DMS53 (cell line): Measurements from ENCODE around the gene UNC50.
A peak's percentile ranks its signal among the peaks of the same experiment; 100 is the strongest.
"Not testable (repeated sequence)": the region's sequence is repeated elsewhere in the genome, so short reads cannot be mapped to it uniquely, and the experiment has no call there.

ENCODE experiments used
- DNase-seq: peaks from one replicate; lab custom pipeline; 2025; lab: John Stamatoyannopoulos, UW

Gene UNC50

GRCh38 chr2:98608962-98609604 is 694 bp downstream of the UNC50 start:
- DNase-seq, result peak; percentile 77

DNA sequence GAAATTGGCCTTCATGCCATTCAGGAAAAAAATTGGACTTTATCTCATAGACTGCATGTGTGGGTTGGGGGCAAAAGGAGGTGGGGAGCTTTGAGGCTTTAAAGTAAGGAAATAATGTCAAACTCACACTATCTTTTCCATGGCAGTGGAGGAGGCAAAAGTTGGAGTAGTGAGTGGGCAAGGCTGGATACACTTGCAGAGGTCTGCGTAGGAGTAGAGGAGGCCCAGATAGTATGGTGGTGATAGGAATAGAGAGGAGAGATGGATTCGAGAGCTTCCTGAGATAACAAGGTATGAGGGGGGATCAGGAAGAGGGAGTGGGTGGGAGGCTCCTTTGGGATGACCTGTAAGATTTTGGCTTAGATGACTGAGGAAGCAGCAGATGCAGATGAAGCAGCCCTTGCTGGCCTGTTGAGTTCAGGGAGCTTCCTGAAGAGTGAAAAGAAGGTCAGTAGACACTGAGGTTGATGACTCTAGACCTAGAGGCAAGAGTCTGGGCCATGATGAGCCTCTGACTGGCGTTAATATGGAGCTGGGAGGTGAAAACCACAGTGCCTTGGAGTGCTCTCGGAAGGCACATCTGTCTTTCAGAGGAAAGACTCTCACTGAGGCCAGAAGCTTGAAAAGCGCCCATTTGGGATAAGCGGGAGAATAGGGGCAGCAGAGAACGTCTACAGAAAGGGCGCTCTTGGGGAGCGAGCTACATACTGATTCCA is 5.8 kb downstream of the UNC50 start:
- no peak for DNase-seq

DNA sequence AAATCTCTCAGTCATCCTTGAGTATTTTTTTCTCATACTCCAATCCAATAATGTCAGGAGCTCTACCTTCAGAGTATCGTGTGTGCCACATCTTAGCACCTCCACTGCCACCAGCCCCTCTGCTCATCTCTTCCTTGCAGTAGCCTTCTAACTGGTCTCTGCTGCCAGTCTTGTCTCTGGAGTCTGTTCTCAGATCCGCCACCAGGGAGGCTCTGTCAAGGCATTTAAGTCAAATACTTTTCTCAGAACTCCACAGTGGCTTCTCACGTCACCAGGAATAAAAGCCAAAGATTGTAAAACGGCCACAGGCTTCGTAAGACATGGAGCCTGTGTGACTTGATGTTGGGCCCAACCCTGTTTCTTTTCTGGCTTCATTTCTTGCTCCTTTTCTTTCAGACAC is 7.1 kb downstream of the UNC50 start:
- peak; percentile 56 for DNase-seq

GRCh38 chr2:98617149-98617548 is 8.8 kb downstream of the UNC50 start:
- DNase-seq, result no peak

DNA sequence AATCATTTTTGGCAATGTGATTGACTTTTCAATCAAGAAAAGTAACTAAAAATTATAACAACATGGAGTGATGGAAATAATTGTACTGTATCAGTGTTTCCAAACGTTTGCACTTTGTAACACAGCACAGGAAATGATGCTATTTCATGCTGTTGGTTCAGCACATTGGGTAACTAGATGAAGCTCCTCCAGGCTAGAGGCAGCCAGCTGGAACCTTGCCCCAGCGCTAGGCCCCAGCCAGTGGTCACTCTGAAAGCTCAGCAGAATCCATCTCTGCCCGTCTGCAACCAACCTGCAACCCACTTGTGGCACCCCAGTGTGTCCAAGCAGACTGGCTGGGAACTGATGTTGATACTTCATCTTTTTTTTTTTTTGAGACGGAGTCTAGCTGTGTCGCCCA is 15.3 kb downstream of the UNC50 start:
- peak; percentile 46 for DNase-seq

- DNase-seq, result no peak
Observed at GRCh38 chr2:98632351-98632750, 24.0 kb downstream of the UNC50 start.

DNA sequence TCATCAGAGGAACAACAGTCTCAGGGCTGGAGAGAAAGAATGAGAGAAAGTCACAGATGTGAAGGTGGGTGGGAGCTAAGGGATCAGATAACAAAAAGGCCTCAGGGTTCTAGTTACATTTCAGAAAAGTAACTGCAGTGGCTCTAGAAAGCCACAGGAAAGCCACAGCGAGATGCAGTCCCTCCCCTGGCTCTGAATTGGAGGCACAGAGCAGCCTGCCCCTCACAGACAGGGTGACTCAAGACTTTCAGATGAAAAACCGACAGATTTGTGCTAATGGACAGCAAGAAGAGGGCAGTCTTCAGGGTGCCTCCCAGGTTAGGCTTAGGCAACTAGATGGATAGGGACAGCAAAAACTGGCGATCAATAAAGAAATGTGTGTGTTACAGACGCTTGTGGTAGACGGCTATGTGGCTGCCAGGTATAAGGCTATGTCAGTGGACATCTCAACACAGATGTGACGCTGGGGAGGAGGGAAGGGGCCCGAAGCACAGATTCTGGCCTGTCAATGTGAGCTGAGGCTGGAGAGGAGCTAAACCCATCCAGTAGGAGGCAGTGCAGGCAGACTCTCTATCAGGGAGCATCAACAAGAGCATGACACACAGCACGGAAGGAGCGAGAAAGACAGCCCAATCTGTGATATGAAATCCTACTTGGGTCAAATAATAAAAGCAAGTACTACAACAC is 26.2 kb downstream of the UNC50 start:
- peak; percentile 55 for DNase-seq

- no peak for DNase-seq
Observed at GRCh38 chr2:98637401-98638147, 29.2 kb downstream of the UNC50 start.

DNA sequence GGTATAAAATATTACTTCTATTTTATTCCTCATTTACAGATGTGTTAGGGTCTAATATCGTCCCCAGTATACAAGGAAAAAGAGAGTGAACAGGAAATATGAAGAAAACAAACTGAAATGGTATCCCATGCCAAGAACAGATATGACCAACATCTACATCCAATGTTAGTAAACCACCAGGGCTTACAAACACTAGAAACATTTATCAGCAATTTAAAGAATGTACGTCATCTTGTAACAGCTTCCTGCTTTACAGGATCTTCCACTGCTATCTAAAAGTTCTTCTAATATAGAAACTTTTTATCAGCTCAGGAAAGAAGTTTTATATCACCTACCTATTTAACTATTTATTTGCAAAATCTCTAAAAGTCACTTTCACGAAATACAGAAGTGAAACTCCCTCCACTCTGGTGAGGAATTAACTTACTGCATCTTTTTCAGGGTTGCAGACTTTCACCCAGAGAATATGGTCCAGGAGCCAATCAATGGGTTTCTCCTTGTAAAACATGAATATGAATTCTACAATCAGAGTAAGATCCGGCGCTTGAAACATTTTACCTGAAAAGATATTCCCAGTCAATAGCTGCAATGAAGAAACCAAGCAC is 35.2 kb downstream of the UNC50 start:
- no peak for DNase-seq

GRCh38 chr2:98647636-98648035 is 39.2 kb downstream of the UNC50 start:
- no peak for DNase-seq

DNA sequence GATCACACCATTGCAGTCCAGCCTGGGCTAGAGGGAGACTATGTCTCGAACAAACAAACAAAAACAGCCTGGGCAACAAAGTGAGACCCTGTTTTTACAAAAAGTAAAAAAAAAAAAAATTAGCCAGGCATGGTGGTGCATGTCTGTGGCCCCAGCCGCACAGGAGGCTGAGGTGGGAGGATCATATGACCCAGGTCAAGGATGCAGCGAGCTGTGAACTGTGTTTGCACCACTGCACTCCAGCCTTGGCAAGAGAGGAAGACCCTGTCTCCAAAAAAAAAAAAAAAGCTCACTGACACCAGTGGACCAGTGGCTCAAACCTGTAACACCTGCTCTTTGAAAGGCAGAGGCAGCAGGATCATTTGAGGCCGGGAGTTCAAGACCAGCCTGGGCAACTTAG is 40.1 kb downstream of the UNC50 start:
- no peak for DNase-seq

DNA sequence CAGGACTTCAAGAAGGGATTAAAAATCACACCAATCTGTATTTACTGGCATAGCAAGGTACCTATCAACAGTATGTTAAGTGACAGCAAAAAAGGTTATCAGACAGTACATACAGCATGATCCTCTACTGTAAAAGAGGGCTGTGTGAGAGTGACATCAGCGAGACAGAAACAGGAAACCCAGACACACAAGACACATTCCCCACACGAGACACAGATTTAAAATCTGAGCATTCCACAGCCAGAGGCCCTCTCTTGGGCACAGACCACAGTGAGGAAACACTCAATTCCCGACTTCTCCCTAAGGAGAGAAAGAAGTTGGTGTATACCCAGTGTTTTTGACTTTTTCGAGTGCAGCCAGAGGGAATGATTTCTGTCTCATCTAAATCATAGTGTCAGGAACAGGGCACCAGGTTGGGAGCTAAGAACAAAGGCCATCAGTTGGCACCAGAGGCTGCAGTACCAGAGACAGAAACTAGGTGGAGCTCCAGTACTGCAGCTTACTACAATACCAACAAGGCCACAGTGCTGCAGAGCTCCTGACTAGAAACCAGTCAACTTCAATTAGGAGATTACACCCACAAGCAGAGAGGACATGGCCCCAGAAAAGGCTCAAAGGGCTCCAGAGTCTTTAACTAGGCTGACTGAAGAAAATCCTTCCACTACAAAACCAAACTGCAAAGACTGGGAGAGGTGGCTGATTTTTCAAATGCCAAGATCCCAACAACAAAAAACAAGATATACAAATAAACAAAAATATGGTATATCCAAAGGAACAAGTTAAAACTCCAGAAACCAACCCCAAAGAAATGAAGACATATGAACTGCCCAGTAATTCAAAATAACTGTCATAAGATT is 41.0 kb downstream of the UNC50 start:
- DNase-seq, result peak; percentile 96

DNA sequence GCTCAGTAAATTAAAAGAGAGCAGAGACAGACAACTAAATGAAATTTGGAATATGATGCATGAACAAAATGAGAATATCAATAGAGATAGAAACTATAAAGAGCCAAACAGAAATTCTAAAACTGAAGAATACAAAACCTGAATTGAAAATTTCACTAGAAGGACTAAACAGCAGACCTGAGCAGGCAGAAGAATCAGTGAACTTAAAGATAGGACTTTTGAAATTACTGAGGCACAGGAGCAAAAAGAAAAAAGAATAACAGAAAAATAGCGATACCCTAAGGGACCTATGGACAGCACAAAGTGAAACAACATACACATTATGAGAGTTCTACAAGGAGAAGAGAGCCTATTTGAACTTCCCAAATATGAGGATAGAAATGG is 41.6 kb downstream of the UNC50 start:
- DNase-seq, result no peak

DNA sequence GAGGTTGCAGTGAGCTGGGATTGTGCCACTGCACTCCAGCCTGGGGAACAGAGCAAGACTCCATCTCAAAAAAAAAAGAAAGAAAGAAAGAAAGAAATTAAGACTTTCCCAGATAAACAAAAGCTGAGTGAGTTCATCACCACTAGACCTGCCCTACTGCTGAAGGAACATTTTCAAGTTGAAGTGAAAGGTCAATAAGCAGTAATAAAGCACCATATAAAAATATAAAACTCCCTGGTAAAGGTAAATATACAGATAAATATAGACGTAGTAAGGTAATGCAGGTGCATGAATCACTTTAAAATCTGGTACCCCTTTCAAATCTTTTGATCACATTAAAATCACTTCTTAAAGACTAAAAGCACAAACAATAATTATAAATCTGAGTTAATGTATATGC is 42.6 kb downstream of the UNC50 start:
- DNase-seq, result no peak

GRCh38 chr2:98654699-98655495 is 46.5 kb downstream of the UNC50 start:
- DNase-seq, result no peak

- no peak for DNase-seq
Observed at GRCh38 chr2:98656800-98657199, 48.4 kb downstream of the UNC50 start.

DNA sequence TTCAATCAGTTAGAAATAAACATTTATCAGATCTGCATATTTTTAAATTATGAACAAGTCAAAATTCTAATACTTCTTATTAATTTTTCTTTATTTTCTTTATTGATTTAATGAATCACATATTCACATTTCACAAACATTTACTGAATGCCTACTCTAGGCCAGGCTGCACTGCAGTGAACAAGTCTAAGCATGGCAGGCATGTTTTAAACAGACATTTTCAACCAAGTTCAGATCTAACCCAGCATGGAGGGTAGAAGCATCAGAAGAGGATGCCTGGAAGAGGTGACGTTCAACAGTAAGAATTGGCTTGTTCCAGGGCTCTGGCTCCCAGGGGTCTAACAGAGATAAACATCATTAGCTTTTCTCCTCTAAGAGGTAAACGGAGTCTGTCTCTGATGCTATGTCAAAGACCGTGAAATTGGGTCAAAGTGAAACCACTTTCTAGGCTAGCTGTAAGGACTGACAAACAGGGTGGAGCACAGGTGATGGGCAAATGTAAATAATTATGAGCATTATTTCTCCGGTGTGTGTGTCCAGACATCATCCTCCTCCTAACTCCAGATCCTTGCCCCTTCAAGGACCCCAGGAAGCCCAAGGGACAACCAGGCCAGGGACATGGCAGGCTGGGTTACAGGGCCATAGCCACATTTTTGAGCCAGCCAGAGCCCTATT is 50.6 kb downstream of the UNC50 start:
- DNase-seq, result no peak

GRCh38 chr2:98659491-98659840 is 51.1 kb downstream of the UNC50 start:
- DNase-seq, result not testable (repeated sequence)

GRCh38 chr2:98663511-98664090 is 55.2 kb downstream of the UNC50 start:
- DNase-seq, result no peak

- DNase-seq, result no peak
Observed at GRCh38 chr2:98664323-98664722, 55.9 kb downstream of the UNC50 start.
